ENCODE data around the gene ACADM. TPM values are rescaled to one million over a fixed set of nuclear protein-coding genes. Genes with fewer than 3 reads are reported as not detected.

Gene ACADM
- total RNA-seq, 1 donor from 2014 or later, result 85.1 TPM

GRCh38 chr1:75811211-75811981 is 86.9 kb downstream of the ACADM start:
- H3K27ac ChIP-seq, result no peak overlapping the region
- no peak overlapping the region for H2AFZ ChIP-seq (replicated peaks)
- H3K27ac Mint-ChIP-seq, result no peak overlapping the region

GRCh38 chr1:75812065-75812464 is 87.6 kb downstream of the ACADM start:
- Histone ChIP-seq H3K4me2 (no peak overlapping the region), H3K27ac (no peak overlapping the region), H3K4me3 (no peak overlapping the region), H3K9me3 (ENCODE audit: low read depth) (no peaks in the 10 kb centered on the region), H4K20me1 (ENCODE audit: low read depth) (no peaks in the 10 kb centered on the region), H3K36me3 (no peaks in the 10 kb centered on the region), H3K27me3 (no peaks in the 10 kb centered on the region), H2AFZ (replicated peaks) (no peak overlapping the region), H3F3A (ENCODE audit: low read depth) (no peaks in the 10 kb centered on the region), H3K4me1 (no peaks in the 10 kb centered on the region), H3K79me2 (ENCODE audit: low read depth) (no peaks in the 10 kb centered on the region), H3K9ac (no peak overlapping the region)
- Mint-ChIP-seq H3K4me1 (no peaks in the 10 kb centered on the region), H3K4me3 (no peak overlapping the region), H3K27ac (no peak overlapping the region), H3K27me3 (ENCODE audit: insufficient read depth, low read depth) (no peaks in the 10 kb centered on the region), H3K36me3 (no peaks in the 10 kb centered on the region), H3K9me3 (no peaks in the 10 kb centered on the region)
- no peak for DNase-seq (ENCODE audit: low spot score)
- TF ChIP-seq CTCF (IDR thresholded peaks at IDR 0.05) (no peak), EZH2 (IDR thresholded peaks at IDR 0.05) (no peak), EZH2phosphoT487 (IDR thresholded peaks at IDR 0.05) (no peak)

More at GRCh38 chr1:75811211-75811981, 86.9 kb downstream of the ACADM start:
- Histone ChIP-seq H3K27me3 (no peaks in the 10 kb centered on the region), H3K79me2 (ENCODE audit: low read depth) (no peaks in the 10 kb centered on the region), H3K4me1 (no peaks in the 10 kb centered on the region), H3F3A (ENCODE audit: low read depth) (no peaks in the 10 kb centered on the region), H3K4me2 (no peak overlapping the region), H3K4me3 (no peak overlapping the region), H3K9me3 (ENCODE audit: low read depth) (no peaks in the 10 kb centered on the region), H3K9ac (no peak overlapping the region), H4K20me1 (ENCODE audit: low read depth) (no peaks in the 10 kb centered on the region), H3K36me3 (no peaks in the 10 kb centered on the region)
- Mint-ChIP-seq H3K4me1 (no peaks in the 10 kb centered on the region), H3K9me3 (no peaks in the 10 kb centered on the region), H3K27me3 (ENCODE audit: insufficient read depth, low read depth) (no peaks in the 10 kb centered on the region), H3K36me3 (no peaks in the 10 kb centered on the region), H3K4me3 (no peak overlapping the region)
- TF ChIP-seq EZH2phosphoT487 (IDR thresholded peaks at IDR 0.05), result no peak
- no peak for TF ChIP-seq EZH2 (IDR thresholded peaks at IDR 0.05)
- TF ChIP-seq CTCF (IDR thresholded peaks at IDR 0.05), result no peak
- no peak for DNase-seq (ENCODE audit: low spot score)

Small RNA genes lying within 50 kb of the gene (small RNA-seq; reads per million reads assigned to genes)
- gene SNORD45A (not detected), gene SNORD45B (not detected), gene SNORD45C (not detected)

Other genes starting within 250 kb of the ACADM start
- gene SLC44A5, start 113.6 kb upstream of the ACADM start, total RNA-seq (ENCODE audit: low replicate concordance), result 13.5 and 25.3 TPM in 2 replicates
- gene RABGGTB, start 61.5 kb downstream of the ACADM start, total RNA-seq (ENCODE audit: low replicate concordance), result 78.0 and 132 TPM in 2 replicates
- gene MSH4, start 72.2 kb downstream of the ACADM start, total RNA-seq (ENCODE audit: low replicate concordance), result 0.09 TPM in 1 of 2 replicates, not detected in the other
- gene ASB17, start 207.7 kb downstream of the ACADM start, total RNA-seq (ENCODE audit: low replicate concordance), result not detected in 2 replicates

All from neural progenitor cell (in vitro differentiated cells).